Embryonic facial prominence (tissue), 1 donor: ENCODE results near the gene PCDHAC2.

Experiments used
- DNase-seq: peaks from one replicate; pipeline ENCODE4 v3.0.0-alpha.2; 2016; ENCODE audit errors: extremely low spot score

PCDHAC2 gene, protein sequence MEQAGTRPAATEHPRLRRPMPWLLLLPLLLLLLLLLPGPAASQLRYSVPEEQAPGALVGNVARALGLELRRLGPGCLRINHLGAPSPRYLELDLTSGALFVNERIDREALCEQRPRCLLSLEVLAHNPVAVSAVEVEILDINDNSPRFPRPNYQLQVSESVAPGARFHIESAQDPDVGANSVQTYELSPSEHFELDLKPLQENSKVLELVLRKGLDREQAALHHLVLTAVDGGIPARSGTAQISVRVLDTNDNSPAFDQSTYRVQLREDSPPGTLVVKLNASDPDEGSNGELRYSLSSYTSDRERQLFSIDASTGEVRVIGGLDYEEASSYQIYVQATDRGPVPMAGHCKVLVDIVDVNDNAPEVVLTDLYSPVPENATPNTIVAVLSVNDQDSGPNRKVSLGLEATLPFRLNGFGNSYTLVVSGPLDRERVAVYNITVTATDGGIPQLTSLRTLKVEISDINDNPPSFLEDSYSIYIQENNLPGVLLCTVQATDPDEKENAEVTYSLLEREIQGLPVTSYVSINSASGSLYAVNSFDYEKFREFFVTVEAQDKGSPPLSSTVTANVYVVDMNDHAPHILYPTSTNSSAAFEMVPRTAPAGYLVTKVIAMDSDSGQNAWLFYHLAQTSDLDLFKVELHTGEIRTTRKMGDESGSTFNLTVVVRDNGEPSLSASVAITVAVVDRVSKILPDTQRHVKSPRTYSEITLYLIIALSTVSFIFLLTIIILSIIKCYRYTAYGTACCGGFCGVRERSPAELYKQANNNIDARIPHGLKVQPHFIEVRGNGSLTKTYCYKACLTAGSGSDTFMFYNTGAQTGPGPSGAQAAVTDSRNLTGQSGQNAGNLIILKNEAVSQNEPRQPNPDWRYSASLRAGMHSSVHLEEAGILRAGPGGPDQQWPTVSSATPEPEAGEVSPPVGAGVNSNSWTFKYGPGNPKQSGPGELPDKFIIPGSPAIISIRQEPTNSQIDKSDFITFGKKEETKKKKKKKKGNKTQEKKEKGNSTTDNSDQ

DNA sequence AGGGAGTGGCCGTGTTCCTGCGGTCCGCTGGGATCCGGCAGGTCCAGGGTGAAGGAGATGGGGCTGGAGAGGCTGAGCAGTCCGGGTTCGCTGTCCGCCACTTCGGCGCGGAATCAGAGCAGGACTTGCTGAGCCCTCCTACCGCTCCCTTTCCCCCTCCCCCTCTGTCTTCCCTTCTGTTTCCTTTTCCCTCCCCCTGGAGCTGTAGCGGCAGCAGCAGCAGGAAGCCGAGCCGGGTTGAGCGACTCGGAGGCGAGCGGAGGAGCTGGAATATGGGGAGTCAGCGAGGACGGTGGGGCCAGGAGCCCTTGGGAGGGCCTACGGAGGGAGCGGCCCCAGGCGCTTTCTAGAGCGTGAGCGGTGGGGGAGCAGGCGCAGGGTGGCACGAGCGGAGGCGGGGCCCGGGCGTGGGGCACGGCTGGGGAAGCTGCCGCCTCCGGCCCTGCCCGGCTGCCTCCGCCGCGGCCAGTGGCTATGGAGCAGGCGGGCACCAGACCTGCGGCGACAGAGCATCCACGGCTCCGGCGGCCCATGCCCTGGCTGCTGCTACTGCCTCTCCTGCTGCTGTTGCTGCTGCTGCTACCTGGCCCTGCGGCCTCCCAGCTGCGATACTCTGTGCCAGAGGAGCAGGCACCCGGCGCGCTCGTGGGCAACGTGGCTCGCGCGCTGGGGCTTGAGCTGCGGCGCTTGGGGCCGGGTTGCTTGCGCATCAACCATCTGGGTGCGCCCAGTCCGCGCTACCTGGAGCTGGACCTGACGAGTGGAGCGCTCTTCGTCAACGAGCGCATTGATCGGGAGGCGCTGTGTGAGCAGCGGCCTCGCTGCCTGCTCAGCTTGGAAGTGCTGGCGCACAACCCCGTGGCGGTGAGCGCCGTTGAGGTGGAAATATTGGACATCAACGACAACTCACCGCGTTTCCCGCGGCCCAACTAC, at the start of gene PCDHAC2:
Gene PCDHAC2, plus strand, starts transcription at position 184 of the 933 bp plus-strand sequence. Its CDS starts 291 bp downstream, at position 475.
- peak; percentile 52 for DNase-seq

DNA sequence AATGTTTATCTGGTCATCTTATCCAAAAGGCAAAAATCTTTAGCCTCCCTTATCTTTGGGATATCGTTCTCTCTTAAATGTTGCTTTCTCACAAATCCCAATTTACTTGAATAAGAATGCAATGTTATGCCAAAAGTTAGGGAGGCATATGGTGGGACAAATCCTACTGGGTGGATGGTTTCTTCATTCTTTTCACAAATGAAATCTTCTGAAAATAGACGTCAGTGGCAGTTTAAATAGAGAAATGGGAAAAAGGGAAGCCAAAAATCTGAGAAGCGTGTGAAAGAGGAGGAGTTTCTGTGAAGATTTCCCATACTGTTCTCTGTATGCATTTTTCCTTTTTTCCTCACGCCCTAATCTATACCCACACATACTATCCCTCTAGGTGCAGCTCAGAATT, 42.7 kb upstream of the PCDHAC2 start:
- DNase-seq = no peak

DNA sequence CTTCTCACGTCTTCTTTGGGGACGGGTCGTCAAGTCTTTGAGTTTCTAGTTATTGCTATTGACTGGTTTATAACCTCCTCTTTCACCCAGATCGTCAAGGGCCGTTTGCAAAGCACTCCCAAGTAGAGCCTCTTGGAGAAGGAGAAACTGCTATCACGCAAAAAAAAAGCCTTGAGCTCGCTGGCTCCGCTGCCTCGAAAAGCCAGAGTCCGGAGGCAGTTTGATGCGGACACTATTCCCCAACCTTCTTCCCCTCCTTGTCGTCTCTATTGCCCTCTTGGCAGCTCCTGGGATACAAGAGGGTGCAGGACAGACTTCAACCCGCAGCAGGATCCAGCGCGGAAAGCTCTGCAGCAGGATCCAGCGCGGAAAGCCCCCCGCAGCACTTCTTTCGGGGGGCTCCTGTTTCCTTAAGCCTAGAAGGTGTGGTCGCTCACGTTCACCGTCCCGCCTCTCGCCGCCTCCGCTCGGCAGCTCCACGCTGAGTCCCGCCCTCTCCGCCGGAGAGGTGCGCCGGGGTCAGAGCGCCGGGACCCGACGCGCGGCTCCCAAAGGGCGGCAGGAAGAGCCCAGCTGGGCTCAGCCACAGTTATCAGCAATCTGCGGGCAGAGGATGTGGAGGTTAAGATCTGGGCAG, 40.4 kb upstream of the PCDHAC2 start, which contains the start of gene PCDHAC1:
Gene PCDHAC1, plus strand, starts transcription at position 494 of the 637 bp plus-strand sequence. CDS start 594 bp downstream, outside the sequence.
- DNase-seq = no peak

DNA sequence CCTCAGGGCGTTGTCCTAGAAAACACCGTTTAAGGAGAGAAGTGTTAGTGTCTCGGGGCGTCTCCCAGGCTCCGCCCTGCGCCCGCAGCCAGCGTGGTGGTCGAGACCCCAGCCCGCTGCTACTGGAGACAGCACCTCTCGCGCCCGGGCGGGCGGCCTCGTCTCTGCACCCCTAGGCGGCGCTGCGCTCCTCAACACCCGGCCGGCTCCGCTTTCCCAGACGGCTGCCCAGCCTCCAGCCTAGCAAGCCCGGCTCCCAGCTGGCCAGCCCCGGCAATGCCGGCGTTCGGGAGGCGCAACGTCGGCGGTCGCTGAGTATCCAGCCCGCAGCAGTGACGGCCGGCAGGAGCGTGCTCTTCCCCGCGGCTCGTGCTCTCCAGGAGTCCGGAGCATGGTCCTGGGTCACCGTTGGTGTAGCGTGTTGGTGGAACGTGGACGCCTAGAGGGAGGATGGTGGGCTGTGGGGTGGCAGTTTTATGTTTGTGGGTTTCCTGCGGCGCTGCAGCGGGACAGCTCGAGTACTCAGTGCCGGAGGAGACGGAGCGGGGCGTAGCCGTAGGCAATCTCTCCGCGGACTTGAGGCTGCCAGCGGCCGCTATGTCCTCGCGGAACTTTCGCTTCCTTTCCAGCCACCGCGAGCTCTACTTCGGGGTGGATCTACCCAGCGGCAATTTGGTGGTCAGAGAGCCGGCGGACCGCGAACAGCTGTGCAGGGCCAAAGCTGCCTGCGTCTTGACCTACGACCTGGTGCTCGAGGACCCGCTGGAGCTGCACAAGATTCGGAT, 39.6 kb upstream of the PCDHAC2 start:
- peak; percentile 32 for DNase-seq

DNA sequence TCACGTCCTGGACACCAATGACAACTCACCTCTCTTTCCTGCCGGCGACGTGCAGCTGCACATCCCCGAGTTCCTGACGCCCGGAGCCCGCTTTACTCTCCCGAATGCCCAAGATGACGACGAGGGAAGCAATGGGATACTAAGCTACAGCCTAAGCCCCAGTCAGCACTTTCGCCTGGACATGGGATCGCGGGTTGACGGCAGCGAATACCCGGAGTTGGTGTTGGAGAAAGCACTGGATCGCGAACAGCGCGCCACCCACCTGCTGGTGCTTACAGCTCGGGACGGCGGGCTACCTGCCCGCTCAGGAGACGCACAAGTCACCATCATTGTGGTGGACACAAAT, 39.1 kb upstream of the PCDHAC2 start:
- DNase-seq = no peak

DNA sequence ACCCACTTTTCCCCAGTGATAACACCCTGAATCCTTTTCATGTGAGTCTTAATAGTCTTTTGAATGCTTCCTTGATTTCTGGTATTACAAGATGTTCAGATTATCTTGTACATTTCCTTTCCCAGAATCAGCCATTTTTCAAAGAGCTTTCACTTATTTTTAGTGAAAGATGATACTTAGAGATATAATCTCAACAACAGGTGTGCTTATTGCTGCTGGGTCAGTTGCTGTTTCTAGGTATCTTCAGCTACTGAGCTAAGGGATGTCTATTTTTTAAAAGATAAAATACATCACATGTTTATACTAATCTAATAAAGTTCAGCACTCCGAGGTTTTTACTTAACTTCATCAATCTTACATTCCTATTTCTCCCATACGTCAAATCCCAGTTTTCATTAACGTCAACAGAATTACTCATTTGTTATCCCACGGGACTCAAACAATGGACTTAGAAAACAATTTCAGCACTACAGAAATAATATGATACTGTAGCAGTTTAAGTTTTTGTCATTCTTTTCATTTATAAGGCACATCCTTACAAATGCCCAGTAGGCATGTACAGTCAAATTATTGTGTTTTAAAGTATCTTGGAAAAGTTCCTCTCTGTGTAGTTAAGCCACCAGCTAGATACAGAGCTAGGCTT, 31.2 kb upstream of the PCDHAC2 start:
- DNase-seq = no peak

DNA sequence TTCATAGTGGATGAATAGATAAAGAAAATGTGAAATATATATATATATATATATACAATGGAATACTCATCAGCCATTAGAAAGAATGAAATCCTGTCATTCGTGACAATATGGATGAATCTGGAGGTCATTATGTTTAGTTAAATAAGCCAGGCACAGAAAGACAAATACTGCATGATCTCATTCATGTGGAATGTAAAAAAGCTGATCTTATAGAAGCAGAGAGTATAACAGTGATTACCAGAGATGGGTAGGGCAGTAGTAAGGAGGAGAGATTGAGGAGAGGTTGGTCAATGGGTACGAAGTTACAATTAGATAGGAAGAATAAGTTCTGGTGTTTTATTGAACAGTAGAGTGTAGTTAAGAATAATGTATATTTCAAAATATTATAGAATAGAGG, 19.7 kb upstream of the PCDHAC2 start:
- no peak for DNase-seq

DNA sequence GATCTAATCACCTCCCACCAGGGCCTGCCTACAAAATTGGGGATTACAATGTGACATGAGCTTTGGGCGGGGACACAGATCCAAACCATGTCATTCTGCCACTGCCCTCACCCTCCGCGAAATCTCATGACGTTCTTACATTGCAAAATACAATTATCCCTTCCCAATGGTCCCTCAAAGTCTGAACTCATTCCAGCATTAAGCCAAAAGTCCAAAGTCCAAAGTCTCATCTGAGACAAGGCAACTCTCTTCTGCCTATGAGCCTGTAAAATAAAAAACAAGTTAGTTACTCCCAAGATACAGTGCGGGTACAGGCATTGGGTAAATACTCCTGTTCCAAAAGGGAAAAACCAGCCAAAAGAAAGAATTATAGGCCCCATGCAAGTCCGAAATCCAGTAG, 14.6 kb upstream of the PCDHAC2 start:
- DNase-seq = no peak

DNA sequence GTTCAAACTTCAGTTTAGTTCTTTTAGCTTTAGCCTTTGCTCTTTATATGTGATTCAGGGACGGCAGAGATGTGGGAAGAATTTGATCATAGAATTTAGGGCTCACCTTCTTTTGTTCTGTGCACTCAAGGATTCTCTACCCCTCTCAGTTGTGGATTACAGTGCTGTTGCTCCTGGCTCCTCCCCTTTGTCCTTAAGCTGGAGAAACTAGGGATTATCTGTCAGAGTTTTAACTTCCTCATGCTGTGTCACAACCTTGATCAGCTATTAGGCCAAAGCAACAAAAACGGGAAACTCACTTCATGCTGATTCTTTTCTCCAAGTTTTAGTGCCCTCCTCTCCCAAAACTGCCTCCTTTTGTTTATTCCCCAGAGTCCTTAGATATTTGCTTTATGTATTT, 13.0 kb upstream of the PCDHAC2 start:
- DNase-seq = no peak

DNA sequence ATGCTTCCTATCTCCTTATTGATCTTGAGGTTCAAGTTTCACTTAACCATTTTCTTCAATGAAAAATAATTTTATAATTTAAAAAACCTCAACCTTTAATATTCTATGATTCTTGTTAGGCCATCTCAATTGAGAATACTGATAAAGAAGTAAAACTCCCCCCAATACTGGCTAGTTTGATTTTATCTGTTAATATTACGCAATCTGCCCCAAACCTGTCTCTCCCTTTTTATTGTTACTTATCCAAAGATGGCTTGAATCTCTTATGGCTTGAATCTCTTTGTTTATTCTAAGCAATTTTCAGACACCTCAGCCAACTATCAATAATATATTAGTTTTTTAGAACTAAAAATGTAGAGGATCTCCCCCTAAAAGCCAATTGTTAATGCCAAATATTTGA, 4.1 kb upstream of the PCDHAC2 start:
- DNase-seq = no peak

DNA sequence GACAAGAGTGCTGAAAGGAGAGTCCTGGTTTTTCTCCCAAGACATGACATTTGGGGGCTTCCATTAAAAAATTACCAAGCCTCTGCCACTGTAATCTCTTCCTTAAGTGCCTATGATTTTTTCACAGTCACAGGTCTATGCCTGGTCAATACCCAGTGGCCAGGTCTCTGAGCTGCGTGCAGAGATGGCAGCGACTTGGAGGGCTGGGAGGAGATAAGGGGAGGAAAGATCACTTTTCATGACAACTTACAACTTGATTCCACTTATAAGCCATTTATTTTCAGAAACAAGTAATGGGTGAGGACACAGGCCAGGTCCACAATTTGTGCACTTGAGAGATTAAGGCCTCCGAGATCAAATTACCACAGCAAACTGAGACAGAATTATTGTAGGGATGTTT, 1.9 kb upstream of the PCDHAC2 start:
- DNase-seq = no peak

DNA sequence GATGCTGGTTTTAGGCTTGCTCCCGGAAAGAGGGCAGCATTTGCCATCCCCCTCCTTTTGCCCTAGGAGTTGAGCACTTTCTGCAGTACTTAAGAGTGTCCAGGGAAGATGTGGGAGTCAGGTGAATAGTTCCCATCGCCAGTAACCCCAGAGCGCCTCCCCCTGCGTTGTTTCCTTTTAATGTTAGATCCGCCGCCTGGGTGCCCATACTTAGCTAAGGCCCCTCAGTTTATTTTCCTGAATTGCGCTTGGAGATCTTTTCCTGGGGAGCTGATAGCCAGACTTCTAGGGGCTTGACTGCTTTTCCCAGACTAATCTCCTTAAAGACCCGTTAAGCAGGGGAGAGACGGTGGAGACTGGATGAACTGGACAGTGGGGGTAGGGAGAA, 377 bp upstream of the PCDHAC2 start:
- no peak for DNase-seq

DNA sequence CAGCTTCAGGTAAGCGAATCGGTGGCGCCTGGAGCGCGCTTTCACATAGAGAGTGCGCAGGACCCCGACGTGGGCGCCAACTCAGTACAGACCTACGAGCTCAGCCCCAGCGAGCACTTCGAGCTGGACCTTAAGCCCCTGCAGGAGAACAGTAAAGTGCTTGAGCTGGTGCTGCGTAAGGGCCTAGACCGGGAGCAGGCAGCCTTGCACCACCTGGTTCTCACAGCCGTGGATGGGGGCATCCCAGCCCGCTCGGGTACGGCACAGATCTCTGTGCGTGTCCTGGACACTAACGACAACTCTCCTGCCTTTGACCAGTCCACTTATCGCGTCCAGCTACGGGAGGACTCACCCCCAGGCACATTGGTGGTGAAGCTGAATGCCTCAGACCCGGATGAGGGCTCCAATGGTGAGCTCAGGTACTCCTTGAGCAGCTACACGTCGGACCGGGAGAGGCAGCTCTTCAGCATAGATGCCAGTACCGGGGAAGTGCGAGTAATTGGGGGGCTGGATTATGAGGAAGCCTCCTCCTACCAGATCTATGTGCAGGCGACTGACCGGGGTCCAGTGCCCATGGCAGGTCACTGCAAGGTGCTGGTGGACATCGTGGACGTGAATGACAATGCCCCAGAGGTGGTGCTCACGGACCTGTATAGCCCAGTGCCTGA, 1.1 kb downstream of the PCDHAC2 start:
- DNase-seq = no peak

DNA sequence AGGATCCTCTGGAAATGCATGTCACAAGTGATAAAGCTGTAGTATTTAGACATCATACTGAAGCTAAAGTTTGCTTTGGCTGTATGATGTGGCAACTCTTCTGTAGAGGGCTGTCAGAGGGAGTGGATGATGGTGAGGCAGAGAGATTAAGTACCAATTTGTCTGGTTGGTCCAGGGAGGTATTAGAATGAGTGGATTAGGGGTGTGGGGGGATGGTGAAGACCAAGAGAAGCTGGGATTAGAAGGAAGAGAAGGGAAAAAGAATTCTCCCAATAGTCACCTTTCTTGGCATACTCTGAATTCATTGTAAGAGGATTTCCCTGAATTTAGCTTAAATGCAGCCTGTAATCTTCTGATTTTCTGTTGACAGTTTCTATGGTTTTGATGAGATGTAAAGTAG, 3.6 kb downstream of the PCDHAC2 start:
- no peak for DNase-seq

DNA sequence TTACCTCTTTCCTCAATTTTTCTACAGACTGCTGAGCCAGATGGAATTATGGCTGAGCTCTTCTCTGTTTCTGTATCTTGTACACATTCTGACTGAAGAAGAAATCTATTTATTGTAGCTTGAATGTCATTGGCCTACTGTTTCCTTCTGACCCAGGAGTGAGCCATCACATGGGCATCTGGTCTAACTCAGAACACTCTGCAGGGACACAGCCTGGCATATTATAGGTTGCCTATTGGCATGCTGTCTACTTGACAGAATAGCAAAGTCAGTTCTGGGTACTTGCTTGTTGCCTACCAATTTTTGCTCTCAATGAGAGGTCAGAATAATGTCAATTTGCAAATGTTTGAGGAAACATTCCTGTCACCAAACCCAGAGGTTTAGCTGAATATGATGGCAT, 7.3 kb downstream of the PCDHAC2 start:
- DNase-seq = no peak

DNA sequence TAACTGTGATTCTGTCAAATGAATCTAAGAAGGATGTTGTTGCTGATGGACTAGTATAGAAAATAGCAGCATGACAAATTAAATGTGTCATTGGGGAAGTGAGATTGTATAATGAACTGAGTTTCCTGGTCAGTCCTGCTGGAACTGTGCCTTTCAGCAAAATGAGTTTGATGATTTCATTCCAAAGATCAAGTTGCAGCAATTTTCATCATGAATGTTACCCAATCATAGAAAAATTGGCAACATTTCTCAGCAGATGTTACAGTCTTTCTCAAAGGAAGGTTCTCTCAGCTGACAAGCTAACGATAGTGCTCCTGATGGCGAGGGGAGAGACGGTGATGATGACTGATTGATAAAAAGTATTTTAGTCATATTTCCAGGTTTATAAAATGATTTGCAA, 10.7 kb downstream of the PCDHAC2 start:
- DNase-seq = no peak

DNA sequence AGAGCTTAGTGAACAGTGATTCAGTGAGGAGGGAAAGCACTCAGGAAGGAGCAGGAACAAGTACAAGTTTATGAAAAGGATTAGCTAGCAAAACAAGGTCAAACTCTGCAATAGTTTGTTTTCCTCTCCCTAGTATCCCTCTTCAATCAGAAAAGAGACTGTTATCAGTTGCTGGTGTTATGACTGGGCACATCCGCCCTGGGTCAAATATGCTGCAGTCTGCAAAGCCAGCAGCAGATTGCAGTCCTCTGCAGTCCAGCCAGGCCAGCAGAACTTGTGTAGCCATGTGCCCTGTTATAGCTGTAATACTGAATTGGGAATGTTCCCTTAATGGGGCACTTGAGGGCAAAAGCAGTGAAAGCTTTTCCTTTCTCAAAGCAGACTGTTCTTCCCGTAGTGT, 12.0 kb downstream of the PCDHAC2 start:
- no peak for DNase-seq

DNA sequence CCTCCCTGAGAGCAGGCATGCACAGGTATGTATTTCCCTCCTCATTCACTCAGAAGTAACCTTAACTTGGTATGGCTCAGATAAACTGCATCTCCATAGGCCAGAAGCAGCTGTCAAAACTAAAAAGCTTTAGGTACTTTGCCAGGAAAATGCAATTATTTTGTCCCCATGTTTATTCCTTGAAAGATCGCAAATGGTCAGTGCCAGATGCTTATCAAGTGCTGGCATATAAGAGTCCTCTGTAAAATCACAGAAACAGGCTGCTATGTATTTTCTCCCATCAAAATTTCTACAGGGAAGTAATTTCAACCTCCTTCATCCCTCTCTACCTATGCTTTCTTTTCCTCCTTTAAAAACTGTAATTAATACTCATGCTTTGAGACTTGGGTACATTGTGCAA, 12.7 kb downstream of the PCDHAC2 start:
- no peak for DNase-seq

DNA sequence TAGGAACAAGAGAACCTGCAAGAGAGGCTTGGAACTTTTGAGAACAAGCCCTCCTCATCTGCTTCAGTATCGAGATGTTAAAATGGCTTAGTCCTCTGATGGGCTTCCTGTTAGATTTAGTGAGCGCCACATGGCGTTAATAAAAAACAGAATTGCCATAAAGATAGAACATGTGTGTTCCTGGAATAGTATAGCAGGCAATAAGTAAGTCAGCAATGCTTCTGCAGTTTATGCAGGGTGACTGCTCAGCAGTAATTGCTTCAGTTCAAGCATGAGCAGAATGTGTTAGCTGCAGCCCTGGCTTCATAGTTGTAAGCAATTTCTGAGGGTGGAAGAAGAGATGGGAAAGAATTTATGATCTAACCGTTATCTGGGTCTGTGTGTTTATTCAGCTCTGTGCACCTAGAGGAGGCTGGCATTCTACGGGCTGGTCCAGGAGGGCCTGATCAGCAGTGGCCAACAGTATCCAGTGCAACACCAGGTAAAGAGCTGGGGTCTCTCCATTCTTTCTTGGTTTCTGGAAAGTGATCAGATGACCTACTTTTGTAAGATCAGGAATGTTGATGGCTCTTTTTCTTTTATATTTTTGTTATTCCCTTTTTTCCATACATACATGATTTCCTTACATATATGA, 15.9 kb downstream of the PCDHAC2 start:
- no peak for DNase-seq
